BE2C (cell line): ENCODE results near the gene STING1. TPM values are rescaled to one million over a fixed set of nuclear protein-coding genes. Genes with fewer than 3 reads are reported as not detected.
"Not testable (repeated sequence)": the region's sequence is repeated elsewhere in the genome, so short reads cannot be mapped to it uniquely, and the experiment has no call there.

Experiments used
- DNase-seq: peaks from one replicate; pipeline ENCODE4 v3.0.0-alpha.2; 2020
- H3K27me3 ChIP-seq: fragments of 250-450 bp; sonication (Bioruptor Pico); 2 replicates; pipeline ENCODE4 v1.5.1; 2020; ENCODE audit warnings: mild to moderate bottlenecking
- H3K36me3 ChIP-seq: fragments of 250-450 bp; sonication (Bioruptor Pico); 2 replicates; pipeline ENCODE4 v1.5.1; 2020; ENCODE audit warnings: mild to moderate bottlenecking
- H3K4me1 ChIP-seq: fragments of 250-450 bp; sonication (Bioruptor Pico); 2 replicates; pipeline ENCODE4 v1.5.1; 2020
- H3K4me3 ChIP-seq: 2 replicates; pipeline ENCODE4 v1.5.1; 2011; ENCODE audit warnings: low read depth, low read length
- H3K9me3 ChIP-seq: fragments of 250-450 bp; sonication (Bioruptor Pico); 2 replicates; pipeline ENCODE4 v1.5.1; 2020
- CTCF ChIP-seq: IDR thresholded peaks from 2 replicates; pipeline ENCODE4 v1.5.1; 2012; ENCODE audit warnings: mild to moderate bottlenecking, low read depth, low read length
- polyA plus RNA-seq: library from polyadenylated mRNA; unstranded; fragments of >200 nt; gene quantifications from one replicate; pipeline ENCODE4 v1.2.1, GENCODE V29; 2012; ENCODE audit warnings: low read depth, missing spikeins; ENCODE audit not compliant: insufficient read length, insufficient read depth

STING1 gene
- polyA plus RNA-seq: 6.6 TPM

GRCh38 chr5:139482050-139482889 is at the start of gene STING1:
Gene STING1 (minus strand): TSS chr5:139482758. CDS start chr5:139481704, 1,054 bp downstream.
- no peak within 1 kb of the TSS; the same call in 1 of the 2 replicates for H3K4me3 ChIP-seq
- DNase-seq: peak; percentile 75
- H3K27me3 ChIP-seq: no peaks in the 10 kb centered on the region
- no peak for TF ChIP-seq CTCF
- peaks cover 6% of the 10 kb centered on the region for H3K4me1 ChIP-seq
- no peaks in the 10 kb centered on the region for H3K9me3 ChIP-seq
- H3K36me3 ChIP-seq: no peaks in the 10 kb centered on the region

- no peak for TF ChIP-seq CTCF
- H3K4me1 ChIP-seq: peaks cover 2% of the 10 kb centered on the region; the same call in 1 of the 2 replicates
- no peaks in the 10 kb centered on the region for H3K36me3 ChIP-seq
- no peaks in the 10 kb centered on the region for H3K9me3 ChIP-seq
- H3K4me3 ChIP-seq: no peak overlapping the region
- no peaks in the 10 kb centered on the region for H3K27me3 ChIP-seq
- DNase-seq: no peak
Measured at GRCh38 chr5:139531772-139532169, 49.2 kb upstream of the STING1 start.

GRCh38 chr5:139530079-139530478 is 47.5 kb upstream of the STING1 start:
- not testable (repeated sequence) for DNase-seq, H3K4me3 ChIP-seq, H3K36me3 ChIP-seq, H3K9me3 ChIP-seq, H3K27me3 ChIP-seq, H3K4me1 ChIP-seq

GRCh38 chr5:139528695-139529094 is 46.1 kb upstream of the STING1 start:
- H3K4me3 ChIP-seq, H3K36me3 ChIP-seq, H3K9me3 ChIP-seq, DNase-seq, H3K27me3 ChIP-seq, H3K4me1 ChIP-seq: not testable (repeated sequence)

- H3K27me3 ChIP-seq, H3K36me3 ChIP-seq, H3K9me3 ChIP-seq, H3K4me1 ChIP-seq, H3K4me3 ChIP-seq, DNase-seq: not testable (repeated sequence)
Measured at GRCh38 chr5:139527896-139528467, 45.4 kb upstream of the STING1 start.

- not testable (repeated sequence) for H3K4me3 ChIP-seq, H3K27me3 ChIP-seq, DNase-seq, H3K36me3 ChIP-seq, H3K4me1 ChIP-seq, H3K9me3 ChIP-seq
Measured at GRCh38 chr5:139527090-139527470, 44.5 kb upstream of the STING1 start.

- DNase-seq, H3K4me1 ChIP-seq, H3K36me3 ChIP-seq, H3K4me3 ChIP-seq, H3K9me3 ChIP-seq, H3K27me3 ChIP-seq: not testable (repeated sequence)
Measured at GRCh38 chr5:139526309-139527089, 43.9 kb upstream of the STING1 start.

- not testable (repeated sequence) for H3K36me3 ChIP-seq, H3K27me3 ChIP-seq, H3K9me3 ChIP-seq, H3K4me3 ChIP-seq, DNase-seq, H3K4me1 ChIP-seq
Measured at GRCh38 chr5:139525586-139526308, 43.2 kb upstream of the STING1 start.
